ENCODE results near the gene RTL10. TPM values are rescaled to one million over a fixed set of nuclear protein-coding genes. Genes with fewer than 3 reads are reported as not detected.

RTL10 gene
- total and polyA plus RNA-seq, 2 of the 13 experiments (the other 11 are each of a cell fraction or from before 2014, with no cell fraction given): 14.1 to 15.8 TPM

DNA sequence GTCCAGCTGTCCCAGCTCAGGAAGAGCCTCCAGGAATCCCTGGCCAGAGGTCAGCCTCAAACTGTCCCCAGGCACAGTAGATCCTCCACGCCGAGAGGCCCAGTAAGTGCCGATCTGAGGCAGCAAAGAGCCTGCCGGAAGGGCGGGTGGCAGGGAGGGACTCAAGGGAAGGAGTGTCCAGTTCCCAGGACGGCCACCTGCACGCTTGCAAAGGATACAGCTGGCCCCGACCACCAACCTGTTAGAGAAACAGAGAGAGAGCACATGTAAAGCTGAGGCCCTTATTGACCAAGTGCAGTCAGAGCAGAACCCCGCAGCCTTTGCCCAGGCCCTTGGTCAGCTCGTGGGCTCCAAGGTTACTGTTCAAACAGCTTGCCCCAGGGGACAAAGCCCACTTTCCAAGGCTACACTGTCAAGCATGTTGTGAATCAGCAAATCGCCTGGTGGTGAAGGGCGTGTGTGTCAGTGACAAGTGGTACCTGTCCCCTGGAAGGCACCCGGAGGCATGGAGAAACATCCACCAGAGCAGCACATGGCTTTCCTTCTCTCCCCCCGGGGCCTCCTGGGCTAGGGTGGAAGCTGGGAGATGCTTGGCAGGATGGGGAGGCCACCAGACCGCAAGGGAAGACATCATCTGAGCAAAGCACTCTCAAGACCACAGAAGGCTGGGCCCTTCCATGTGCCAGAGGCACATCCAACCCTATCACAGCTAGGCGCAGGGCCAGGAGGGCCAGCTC lies 44.3 kb upstream of the RTL10 start (continued):
- TF ChIP-seq, protein P1, sequence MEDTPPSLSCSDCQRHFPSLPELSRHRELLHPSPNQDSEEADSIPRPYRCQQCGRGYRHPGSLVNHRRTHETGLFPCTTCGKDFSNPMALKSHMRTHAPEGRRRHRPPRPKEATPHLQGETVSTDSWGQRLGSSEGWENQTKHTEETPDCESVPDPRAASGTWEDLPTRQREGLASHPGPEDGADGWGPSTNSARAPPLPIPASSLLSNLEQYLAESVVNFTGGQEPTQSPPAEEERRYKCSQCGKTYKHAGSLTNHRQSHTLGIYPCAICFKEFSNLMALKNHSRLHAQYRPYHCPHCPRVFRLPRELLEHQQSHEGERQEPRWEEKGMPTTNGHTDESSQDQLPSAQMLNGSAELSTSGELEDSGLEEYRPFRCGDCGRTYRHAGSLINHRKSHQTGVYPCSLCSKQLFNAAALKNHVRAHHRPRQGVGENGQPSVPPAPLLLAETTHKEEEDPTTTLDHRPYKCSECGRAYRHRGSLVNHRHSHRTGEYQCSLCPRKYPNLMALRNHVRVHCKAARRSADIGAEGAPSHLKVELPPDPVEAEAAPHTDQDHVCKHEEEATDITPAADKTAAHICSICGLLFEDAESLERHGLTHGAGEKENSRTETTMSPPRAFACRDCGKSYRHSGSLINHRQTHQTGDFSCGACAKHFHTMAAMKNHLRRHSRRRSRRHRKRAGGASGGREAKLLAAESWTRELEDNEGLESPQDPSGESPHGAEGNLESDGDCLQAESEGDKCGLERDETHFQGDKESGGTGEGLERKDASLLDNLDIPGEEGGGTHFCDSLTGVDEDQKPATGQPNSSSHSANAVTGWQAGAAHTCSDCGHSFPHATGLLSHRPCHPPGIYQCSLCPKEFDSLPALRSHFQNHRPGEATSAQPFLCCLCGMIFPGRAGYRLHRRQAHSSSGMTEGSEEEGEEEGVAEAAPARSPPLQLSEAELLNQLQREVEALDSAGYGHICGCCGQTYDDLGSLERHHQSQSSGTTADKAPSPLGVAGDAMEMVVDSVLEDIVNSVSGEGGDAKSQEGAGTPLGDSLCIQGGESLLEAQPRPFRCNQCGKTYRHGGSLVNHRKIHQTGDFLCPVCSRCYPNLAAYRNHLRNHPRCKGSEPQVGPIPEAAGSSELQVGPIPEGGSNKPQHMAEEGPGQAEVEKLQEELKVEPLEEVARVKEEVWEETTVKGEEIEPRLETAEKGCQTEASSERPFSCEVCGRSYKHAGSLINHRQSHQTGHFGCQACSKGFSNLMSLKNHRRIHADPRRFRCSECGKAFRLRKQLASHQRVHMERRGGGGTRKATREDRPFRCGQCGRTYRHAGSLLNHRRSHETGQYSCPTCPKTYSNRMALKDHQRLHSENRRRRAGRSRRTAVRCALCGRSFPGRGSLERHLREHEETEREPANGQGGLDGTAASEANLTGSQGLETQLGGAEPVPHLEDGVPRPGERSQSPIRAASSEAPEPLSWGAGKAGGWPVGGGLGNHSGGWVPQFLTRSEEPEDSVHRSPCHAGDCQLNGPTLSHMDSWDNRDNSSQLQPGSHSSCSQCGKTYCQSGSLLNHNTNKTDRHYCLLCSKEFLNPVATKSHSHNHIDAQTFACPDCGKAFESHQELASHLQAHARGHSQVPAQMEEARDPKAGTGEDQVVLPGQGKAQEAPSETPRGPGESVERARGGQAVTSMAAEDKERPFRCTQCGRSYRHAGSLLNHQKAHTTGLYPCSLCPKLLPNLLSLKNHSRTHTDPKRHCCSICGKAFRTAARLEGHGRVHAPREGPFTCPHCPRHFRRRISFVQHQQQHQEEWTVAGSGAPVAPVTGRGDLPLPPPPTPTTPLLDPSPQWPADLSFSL (CRISPR knock-in tag; IDR thresholded peaks at IDR 0.05): no peak
- TF ChIP-seq SMAD1 (CRISPR knock-in tag; IDR thresholded peaks at IDR 0.05; ENCODE audit: borderline replicate concordance, low read depth): no peak
- no peak for TF ChIP-seq AHR (CRISPR knock-in tag; IDR thresholded peaks at IDR 0.05)
- no peak for TF ChIP-seq SAFB2 (CRISPR knock-in tag; IDR thresholded peaks at IDR 0.05; ENCODE audit: borderline replicate concordance, low read depth)
- TF ChIP-seq, protein P2, sequence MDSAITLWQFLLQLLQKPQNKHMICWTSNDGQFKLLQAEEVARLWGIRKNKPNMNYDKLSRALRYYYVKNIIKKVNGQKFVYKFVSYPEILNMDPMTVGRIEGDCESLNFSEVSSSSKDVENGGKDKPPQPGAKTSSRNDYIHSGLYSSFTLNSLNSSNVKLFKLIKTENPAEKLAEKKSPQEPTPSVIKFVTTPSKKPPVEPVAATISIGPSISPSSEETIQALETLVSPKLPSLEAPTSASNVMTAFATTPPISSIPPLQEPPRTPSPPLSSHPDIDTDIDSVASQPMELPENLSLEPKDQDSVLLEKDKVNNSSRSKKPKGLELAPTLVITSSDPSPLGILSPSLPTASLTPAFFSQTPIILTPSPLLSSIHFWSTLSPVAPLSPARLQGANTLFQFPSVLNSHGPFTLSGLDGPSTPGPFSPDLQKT (CRISPR knock-in tag; IDR thresholded peaks at IDR 0.05; ENCODE audit: borderline replicate concordance): no peak
- TF ChIP-seq ONECUT2 (CRISPR knock-in tag; IDR thresholded peaks at IDR 0.05): no peak
- TF ChIP-seq MBD4 (IDR thresholded peaks at IDR 0.05; ENCODE audit: borderline replicate concordance, low read length): no peak
- no peak for TF ChIP-seq ZNF335 (CRISPR knock-in tag; IDR thresholded peaks at IDR 0.05)
- TF ChIP-seq MAFG (CRISPR knock-in tag; IDR thresholded peaks at IDR 0.05): peak; percentile 55; the same call in 1 of the 2 replicates
- no peak for TF ChIP-seq ZNF841 (CRISPR knock-in tag; IDR thresholded peaks at IDR 0.05; ENCODE audit: borderline replicate concordance)
- TF ChIP-seq, protein P3, sequence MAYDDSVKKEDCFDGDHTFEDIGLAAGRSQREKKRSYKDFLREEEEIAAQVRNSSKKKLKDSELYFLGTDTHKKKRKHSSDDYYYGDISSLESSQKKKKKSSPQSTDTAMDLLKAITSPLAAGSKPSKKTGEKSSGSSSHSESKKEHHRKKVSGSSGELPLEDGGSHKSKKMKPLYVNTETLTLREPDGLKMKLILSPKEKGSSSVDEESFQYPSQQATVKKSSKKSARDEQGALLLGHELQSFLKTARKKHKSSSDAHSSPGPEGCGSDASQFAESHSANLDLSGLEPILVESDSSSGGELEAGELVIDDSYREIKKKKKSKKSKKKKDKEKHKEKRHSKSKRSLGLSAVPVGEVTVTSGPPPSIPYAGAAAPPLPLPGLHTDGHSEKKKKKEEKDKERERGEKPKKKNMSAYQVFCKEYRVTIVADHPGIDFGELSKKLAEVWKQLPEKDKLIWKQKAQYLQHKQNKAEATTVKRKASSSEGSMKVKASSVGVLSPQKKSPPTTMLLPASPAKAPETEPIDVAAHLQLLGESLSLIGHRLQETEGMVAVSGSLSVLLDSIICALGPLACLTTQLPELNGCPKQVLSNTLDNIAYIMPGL (CRISPR knock-in tag; IDR thresholded peaks at IDR 0.05; ENCODE audit: borderline replicate concordance in 1 of 2, low read depth in 1 of 2): no peak
- no peak for TF ChIP-seq NR3C1 (CRISPR knock-in tag; IDR thresholded peaks at IDR 0.05)
- peak; percentile 70 for TF ChIP-seq ZFY (CRISPR knock-in tag; IDR thresholded peaks at IDR 0.05)
- no peak for TF ChIP-seq GPN1 (CRISPR knock-in tag; IDR thresholded peaks at IDR 0.05; ENCODE audit: borderline replicate concordance)
- peak; percentile 64 for TF ChIP-seq ASH2L (IDR thresholded peaks at IDR 0.05; ENCODE audit: insufficient read length, low read depth, low read length)
- TF ChIP-seq ZFP41 (CRISPR knock-in tag; IDR thresholded peaks at IDR 0.05; ENCODE audit: borderline replicate concordance): no peak
- TF ChIP-seq RFX5 (IDR thresholded peaks at IDR 0.05; ENCODE audit: low read depth, low read length): no peak
- TF ChIP-seq, protein P4, sequence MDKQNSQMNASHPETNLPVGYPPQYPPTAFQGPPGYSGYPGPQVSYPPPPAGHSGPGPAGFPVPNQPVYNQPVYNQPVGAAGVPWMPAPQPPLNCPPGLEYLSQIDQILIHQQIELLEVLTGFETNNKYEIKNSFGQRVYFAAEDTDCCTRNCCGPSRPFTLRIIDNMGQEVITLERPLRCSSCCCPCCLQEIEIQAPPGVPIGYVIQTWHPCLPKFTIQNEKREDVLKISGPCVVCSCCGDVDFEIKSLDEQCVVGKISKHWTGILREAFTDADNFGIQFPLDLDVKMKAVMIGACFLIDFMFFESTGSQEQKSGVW (CRISPR knock-in tag; IDR thresholded peaks at IDR 0.05; ENCODE audit: borderline replicate concordance): no peak
- no peak; the same call in 1 of the 2 replicates for TF ChIP-seq FOXK1 (CRISPR knock-in tag; IDR thresholded peaks at IDR 0.05; ENCODE audit: borderline replicate concordance, low read depth)

Data from HepG2 (cell line).